Thoracic aorta (tissue), 2 donors: ENCODE results near the gene ADAMTS8. TPM values are rescaled to one million over a fixed set of nuclear protein-coding genes. Genes with fewer than 3 reads are reported as not detected.

Source experiments
- ATAC-seq: fragments of 150-250 bp; one replicate; pipeline ENCODE4 v1.8.0; 2017; ENCODE audit warnings: low read depth; ENCODE audit not compliant: insufficient number of reproducible peaks, low FRiP score
- DNase-seq: peaks from one replicate; pipeline ENCODE4 v3.0.0-alpha.2; 2020; ENCODE audit warnings: low spot score
- H3K27ac ChIP-seq, 2 donors: fragments of 200-600 bp; sonication (generic); 1 replicate in 1 of 2; 2 replicates in 1 of 2; pipeline ENCODE4 v1.5.1; 2016; ENCODE audit warnings: mild to moderate bottlenecking in 2 of 2, moderate library complexity in 2 of 2
- H3K27me3 ChIP-seq: fragments of 200-600 bp; sonication (generic); replicated peaks from 2 replicates; pipeline ENCODE4 v1.6.0; 2016; ENCODE audit warnings: mild to moderate bottlenecking; ENCODE audit not compliant: insufficient read depth
- H3K36me3 ChIP-seq: fragments of 200-600 bp; sonication (generic); one replicate; pipeline ENCODE4 v1.5.1; 2016
- H3K4me1 ChIP-seq, 2 donors: fragments of 200-600 bp; sonication (generic); 1 replicate in 1 of 2; 2 replicates in 1 of 2; pipeline versions ENCODE4 v1.5.1 to v1.6.0; 2016; ENCODE audit warnings: low read depth in 2 of 2, mild to moderate bottlenecking in 1 of 2; ENCODE audit not compliant: control insufficient read depth in 1 of 2
- H3K4me3 ChIP-seq: fragments of 200-600 bp; sonication (generic); 2 replicates; pipeline ENCODE4 v1.5.1; 2016; ENCODE audit warnings: mild to moderate bottlenecking
- H3K9me3 ChIP-seq: fragments of 200-600 bp; sonication (generic); 2 replicates; pipeline ENCODE4 v1.5.1; 2016
- total RNA-seq, 2 donors: library from RNA; depleted of rRNA; stranded (reverse); fragments of >200 nt; gene quantifications; one replicate each; pipeline versions ENCODE4 v1.1.0 to v1.2.3, GENCODE V29; 2016
- TF ChIP-seq, protein P1 (sequence below): fragments of 200-600 bp; sonication (generic); IDR thresholded peaks from one replicate; pipeline ENCODE4 v1.5.1; 2019; ENCODE audit warnings: antibody characterized with exemption

ADAMTS8 gene
- total RNA-seq, 2 donors from 2014 or later, result 5.3 to 17.6 TPM

DNA sequence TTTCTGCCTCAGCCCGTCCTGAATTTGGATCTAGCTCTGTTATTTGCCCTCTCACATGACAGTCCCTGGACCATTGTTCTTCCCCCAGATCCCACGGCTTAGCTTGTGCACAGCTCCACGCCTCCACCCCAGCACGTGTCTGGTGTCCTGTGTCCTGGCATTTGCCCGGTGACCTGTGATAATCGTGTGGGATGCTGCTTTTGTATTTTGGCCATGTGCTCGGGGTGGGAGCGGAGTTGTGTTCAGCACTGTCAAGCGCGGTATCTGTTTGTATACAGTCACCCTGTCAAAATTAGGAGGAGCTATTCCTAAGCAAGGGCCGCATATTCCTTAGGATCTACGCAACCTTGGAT lies 11.9 kb downstream of the ADAMTS8 start:
- no peak for ATAC-seq
- Histone ChIP-seq H3K36me3 (no peaks in the 10 kb centered on the region), H3K4me3 (no peak overlapping the region), H3K4me1 (peaks cover 10 to 29% of the 10 kb centered on the region in 2 donors), H3K27ac (no peak overlapping the region), H3K27me3 (no peaks in the 10 kb centered on the region), H3K9me3 (no peaks in the 10 kb centered on the region)
- DNase-seq, result no peak
- TF ChIP-seq, protein P1, sequence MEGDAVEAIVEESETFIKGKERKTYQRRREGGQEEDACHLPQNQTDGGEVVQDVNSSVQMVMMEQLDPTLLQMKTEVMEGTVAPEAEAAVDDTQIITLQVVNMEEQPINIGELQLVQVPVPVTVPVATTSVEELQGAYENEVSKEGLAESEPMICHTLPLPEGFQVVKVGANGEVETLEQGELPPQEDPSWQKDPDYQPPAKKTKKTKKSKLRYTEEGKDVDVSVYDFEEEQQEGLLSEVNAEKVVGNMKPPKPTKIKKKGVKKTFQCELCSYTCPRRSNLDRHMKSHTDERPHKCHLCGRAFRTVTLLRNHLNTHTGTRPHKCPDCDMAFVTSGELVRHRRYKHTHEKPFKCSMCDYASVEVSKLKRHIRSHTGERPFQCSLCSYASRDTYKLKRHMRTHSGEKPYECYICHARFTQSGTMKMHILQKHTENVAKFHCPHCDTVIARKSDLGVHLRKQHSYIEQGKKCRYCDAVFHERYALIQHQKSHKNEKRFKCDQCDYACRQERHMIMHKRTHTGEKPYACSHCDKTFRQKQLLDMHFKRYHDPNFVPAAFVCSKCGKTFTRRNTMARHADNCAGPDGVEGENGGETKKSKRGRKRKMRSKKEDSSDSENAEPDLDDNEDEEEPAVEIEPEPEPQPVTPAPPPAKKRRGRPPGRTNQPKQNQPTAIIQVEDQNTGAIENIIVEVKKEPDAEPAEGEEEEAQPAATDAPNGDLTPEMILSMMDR, result no peak

DNA sequence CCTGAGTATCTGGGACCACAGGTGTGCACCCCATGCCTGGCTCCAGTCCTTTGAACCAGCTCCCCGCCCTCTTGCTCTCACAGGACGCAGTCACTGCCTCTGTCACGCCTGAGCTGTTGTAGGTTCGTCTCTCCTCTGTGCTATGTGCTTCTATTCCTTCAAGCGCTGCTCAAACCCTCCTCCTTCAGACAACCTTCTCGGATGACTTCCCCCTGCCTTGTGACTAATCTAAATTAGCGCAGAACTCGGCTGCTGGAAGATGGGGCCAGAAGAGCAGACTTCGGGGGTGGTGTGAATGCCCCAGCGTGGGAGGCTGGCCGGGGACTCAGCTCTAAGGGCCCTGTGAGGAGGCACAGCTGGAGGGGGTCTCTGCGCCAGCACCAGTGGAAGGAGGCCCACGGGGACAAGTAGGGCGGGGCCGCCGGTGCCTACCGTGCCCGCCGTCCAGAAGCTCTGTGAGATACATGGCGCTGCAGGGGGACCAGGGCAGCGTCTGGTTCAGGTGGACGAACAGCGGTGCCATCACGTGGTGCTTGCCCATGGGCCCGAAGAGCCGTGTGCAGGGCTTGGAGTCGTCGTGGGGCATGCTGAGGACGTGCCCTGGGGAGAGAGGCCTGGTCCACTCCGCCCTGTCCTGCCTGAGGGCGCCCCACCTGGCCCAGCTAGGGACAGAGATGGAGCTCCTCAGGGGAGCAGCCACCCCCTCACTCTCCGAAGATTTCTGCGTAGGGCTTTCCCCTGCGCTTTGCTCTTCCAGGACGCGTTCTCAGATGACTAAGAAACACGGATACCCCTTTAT lies 12.5 kb downstream of the ADAMTS8 start:
- TF ChIP-seq, protein P1, result no peak
- Histone ChIP-seq H3K27me3 (no peaks in the 10 kb centered on the region), H3K4me1 (peaks cover 10 to 25% of the 10 kb centered on the region in 2 donors), H3K36me3 (no peaks in the 10 kb centered on the region), H3K9me3 (no peaks in the 10 kb centered on the region), H3K27ac (no peak overlapping the region), H3K4me3 (no peak overlapping the region)
- ATAC-seq (no peak), DNase-seq (no peak)

DNA sequence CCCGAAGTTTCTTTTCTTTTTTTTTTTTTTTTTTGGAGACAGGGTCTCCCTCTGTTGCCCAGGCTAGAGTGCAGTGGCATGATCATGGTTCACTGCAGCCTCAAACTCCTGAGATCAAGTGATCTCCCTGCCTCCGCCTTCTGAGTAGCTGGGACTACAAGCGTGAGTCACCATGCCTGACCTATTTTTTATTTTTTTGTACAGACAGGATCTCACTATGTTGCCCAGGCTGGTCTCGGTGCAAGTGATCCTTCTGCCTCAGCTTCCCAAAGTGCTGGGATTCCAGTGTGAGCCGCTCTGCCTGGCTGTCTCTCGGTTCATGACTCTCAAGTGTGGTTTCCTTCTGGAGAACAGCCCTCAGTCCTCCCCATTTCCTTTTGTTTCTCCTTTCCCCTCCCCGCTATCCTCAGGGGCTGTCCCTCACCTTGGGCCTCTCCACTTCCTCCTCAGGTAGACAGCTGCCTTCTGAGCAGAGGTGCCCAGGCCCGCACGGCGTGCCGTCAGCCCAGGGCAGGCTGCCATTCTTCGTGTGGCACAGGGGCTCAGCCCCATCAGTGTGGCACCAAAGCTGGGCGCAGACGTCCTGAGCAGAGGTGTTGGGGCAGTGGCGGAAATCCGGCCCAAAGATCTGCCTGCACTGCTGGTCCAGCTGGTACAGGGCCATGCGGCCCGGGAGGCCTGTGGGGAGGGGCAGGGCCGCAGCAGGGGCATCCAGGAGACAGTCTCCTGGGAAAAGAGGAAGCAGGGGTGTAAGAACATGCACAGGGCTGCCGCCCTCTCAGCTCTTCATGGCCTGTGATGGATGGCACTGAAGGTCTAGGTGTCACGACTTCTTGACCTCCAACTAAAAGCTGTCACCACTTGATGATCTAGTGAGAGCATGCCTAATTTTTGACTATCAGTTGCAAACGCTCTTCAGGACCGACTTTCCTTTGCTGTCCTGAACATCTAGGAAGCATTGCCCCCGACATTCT lies 14.0 kb downstream of the ADAMTS8 start:
- no peak for ATAC-seq

DNA sequence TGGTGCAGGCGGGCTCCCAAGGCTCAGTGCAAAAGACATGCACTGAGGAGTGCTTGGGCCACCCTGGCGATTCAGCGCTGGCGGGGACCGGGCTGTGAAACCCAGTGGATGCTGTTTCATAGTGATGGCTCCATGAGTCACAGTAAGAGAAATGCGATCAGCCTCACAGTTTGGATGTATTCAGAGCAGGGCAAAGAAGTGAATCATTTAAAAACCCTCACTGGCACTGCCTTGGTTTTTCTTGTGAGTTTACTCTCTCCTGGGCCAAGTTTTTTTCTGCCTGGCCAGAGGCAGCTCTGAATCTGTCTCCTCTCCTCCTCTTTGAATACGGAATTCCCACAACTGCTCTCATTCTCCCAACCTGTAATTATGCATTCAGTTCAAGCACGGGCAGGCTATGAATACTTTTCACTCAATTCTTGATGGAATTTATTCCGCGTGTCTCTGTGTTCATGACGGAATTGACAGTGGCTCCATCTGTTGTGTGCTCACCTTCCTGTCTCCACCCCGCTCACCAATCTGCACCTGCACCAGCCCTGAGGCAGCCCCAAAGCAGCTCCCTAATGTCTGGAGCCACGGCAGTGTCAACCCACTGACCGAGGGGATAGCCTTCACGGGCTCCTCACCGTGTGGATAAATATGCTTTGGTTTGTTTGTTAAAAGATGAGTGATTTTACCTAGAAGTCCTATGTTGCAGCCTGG lies 14.9 kb downstream of the ADAMTS8 start:
- H3K27ac ChIP-seq, result peak overlapping the region; percentile 66 to 67
- no peaks in the 10 kb centered on the region for H3K36me3 ChIP-seq
- TF ChIP-seq, protein P1, result no peak
- peaks cover 10 to 24% of the 10 kb centered on the region in 2 donors for H3K4me1 ChIP-seq
- DNase-seq (no peak), ATAC-seq (peak; percentile 99)
- no peaks in the 10 kb centered on the region for H3K27me3 ChIP-seq
- H3K4me3 ChIP-seq, result peak overlapping the region; percentile 9
- no peaks in the 10 kb centered on the region for H3K9me3 ChIP-seq

More for the DNA sequence above, 14.0 kb downstream of the ADAMTS8 start:
- no peak overlapping the region for H3K4me3 ChIP-seq
- H3K4me1 ChIP-seq, result peaks cover 10 to 25% of the 10 kb centered on the region in 2 donors
- H3K9me3 ChIP-seq, result no peaks in the 10 kb centered on the region
- no peaks in the 10 kb centered on the region for H3K27me3 ChIP-seq
- no peak for DNase-seq
- TF ChIP-seq, protein P1, result no peak
- peak overlapping the region; percentile 66 to 67 for H3K27ac ChIP-seq
- H3K36me3 ChIP-seq, result no peaks in the 10 kb centered on the region
